ENCODE data around the gene DLK1. TPM values are rescaled to one million over a fixed set of nuclear protein-coding genes. Genes with fewer than 3 reads are reported as not detected.

Gene DLK1
- total and polyA plus RNA-seq, 3 donors from 2014 or later = 45.6 to 109 (median 59.4) TPM

- no peaks in the 10 kb centered on the region for H3K9me3 ChIP-seq
- H3K27ac ChIP-seq = no peak overlapping the region
- intact Hi-C loops (cut with DNase I; ENCODE audit: low total_unique reads) = no loop called here
- 70 to 77% methylated on average over 29 to 33 of the region's 33 CpGs for WGBS, 2 donors
- H3K4me3 ChIP-seq = peak overlapping the region in 1 of 2 donors; percentile 39
- H3K27me3 ChIP-seq = no peaks in the 10 kb centered on the region
- H3K4me1 ChIP-seq = no peaks in the 10 kb centered on the region
- no peaks in the 10 kb centered on the region for H3K36me3 ChIP-seq (ENCODE audit: low read depth, missing control alignments)
- no peak for TF ChIP-seq POLR2A (IDR thresholded peaks at IDR 0.05)
- TF ChIP-seq, protein P1, sequence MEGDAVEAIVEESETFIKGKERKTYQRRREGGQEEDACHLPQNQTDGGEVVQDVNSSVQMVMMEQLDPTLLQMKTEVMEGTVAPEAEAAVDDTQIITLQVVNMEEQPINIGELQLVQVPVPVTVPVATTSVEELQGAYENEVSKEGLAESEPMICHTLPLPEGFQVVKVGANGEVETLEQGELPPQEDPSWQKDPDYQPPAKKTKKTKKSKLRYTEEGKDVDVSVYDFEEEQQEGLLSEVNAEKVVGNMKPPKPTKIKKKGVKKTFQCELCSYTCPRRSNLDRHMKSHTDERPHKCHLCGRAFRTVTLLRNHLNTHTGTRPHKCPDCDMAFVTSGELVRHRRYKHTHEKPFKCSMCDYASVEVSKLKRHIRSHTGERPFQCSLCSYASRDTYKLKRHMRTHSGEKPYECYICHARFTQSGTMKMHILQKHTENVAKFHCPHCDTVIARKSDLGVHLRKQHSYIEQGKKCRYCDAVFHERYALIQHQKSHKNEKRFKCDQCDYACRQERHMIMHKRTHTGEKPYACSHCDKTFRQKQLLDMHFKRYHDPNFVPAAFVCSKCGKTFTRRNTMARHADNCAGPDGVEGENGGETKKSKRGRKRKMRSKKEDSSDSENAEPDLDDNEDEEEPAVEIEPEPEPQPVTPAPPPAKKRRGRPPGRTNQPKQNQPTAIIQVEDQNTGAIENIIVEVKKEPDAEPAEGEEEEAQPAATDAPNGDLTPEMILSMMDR (IDR thresholded peaks at IDR 0.05) = no peak
- no peak for DNase-seq
Measured at GRCh38 chr14:100725587-100726387, 905 bp upstream of the DLK1 start.

DNA sequence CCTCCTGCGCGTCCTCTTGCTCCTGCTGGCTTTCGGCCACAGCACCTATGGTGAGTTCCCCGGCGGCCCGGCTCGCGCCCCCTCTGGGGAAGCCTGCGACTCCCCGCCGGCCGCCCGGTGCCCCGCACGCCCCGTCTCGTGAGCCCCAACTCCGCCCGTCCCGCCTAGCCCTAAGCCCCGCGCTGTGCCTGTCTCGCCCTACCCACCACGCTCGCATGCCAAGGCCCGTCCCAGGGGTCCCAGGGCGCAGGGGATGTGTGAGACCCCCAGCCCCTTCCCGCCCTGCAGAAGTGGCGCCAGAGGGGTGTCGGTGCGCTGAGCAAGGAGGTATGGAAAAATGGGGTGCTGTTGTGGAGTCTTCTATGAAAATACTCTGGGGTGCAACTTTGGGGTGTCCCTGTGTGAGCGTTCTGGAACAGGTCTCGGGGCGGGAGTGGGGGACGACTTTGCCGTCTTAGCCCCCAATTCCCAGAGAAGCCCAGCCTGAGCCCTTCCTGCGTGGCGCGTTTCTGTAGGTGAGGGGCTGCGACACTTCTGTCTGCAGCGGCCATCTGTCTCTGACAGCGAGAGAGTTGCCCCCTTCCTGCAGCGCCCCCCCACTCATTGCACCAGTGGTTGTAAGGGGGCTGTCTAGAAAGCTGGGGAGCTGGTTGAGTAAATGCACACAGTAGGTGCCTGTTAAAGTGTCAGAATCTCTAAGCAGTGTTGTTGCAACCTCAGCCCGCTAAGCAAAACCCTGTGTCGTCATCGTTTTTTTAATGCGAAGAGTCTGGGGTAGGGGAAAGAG lies 587 bp downstream of the DLK1 start:
- Histone ChIP-seq H3K27me3 (no peaks in the 10 kb centered on the region), H3K36me3 (ENCODE audit: low read depth, missing control alignments) (no peaks in the 10 kb centered on the region), H3K4me3 (peak overlapping the region; percentile 27 to 32), H3K27ac (no peak overlapping the region), H3K4me1 (no peaks in the 10 kb centered on the region), H3K9me3 (no peaks in the 10 kb centered on the region)
- TF ChIP-seq, protein P1 (IDR thresholded peaks at IDR 0.05) = no peak
- no peak for TF ChIP-seq POLR2A (IDR thresholded peaks at IDR 0.05)
- DNase-seq = no peak
- WGBS, 2 donors = 3 to 13% methylated on average over 27 to 30 of the region's 47 CpGs
- intact Hi-C loops (cut with DNase I; ENCODE audit: low total_unique reads) = no loop called here

- Histone ChIP-seq H3K27me3 (no peaks in the 10 kb centered on the region), H3K27ac (no peak overlapping the region), H3K4me3 (no peak overlapping the region), H3K4me1 (no peaks in the 10 kb centered on the region), H3K36me3 (ENCODE audit: low read depth, missing control alignments) (no peaks in the 10 kb centered on the region), H3K9me3 (no peaks in the 10 kb centered on the region)
- intact Hi-C loops (cut with DNase I; ENCODE audit: low total_unique reads) = no loop called here
- no peak for DNase-seq
- 25 to 31% methylated on average over 12 of the region's 12 CpGs for WGBS, 2 donors
- TF ChIP-seq, protein P1 (IDR thresholded peaks at IDR 0.05) = no peak
- TF ChIP-seq POLR2A (IDR thresholded peaks at IDR 0.05) = no peak
Measured at GRCh38 chr14:100727873-100728240, 1.2 kb downstream of the DLK1 start.

GRCh38 chr14:100728962-100729361 lies 2.3 kb downstream of the DLK1 start:
- WGBS, 2 donors = 75 to 80% methylated on average over 13 of the region's 13 CpGs
- Histone ChIP-seq H3K4me1 (no peaks in the 10 kb centered on the region), H3K36me3 (ENCODE audit: low read depth, missing control alignments) (no peaks in the 10 kb centered on the region), H3K27ac (no peak overlapping the region), H3K27me3 (no peaks in the 10 kb centered on the region), H3K4me3 (no peak overlapping the region), H3K9me3 (no peaks in the 10 kb centered on the region)
- no peak for DNase-seq
- intact Hi-C loops (cut with DNase I; ENCODE audit: low total_unique reads) = no loop called here
- TF ChIP-seq POLR2A (IDR thresholded peaks at IDR 0.05) = no peak
- TF ChIP-seq, protein P1 (IDR thresholded peaks at IDR 0.05) = no peak

All from testis (tissue), 3 donors.